ENCODE results near the gene WNT3A.
"Not testable (repeated sequence)": the region's sequence is repeated elsewhere in the genome, so short reads cannot be mapped to it uniquely, and the experiment has no call there.

Gene WNT3A, protein sequence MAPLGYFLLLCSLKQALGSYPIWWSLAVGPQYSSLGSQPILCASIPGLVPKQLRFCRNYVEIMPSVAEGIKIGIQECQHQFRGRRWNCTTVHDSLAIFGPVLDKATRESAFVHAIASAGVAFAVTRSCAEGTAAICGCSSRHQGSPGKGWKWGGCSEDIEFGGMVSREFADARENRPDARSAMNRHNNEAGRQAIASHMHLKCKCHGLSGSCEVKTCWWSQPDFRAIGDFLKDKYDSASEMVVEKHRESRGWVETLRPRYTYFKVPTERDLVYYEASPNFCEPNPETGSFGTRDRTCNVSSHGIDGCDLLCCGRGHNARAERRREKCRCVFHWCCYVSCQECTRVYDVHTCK

DNA sequence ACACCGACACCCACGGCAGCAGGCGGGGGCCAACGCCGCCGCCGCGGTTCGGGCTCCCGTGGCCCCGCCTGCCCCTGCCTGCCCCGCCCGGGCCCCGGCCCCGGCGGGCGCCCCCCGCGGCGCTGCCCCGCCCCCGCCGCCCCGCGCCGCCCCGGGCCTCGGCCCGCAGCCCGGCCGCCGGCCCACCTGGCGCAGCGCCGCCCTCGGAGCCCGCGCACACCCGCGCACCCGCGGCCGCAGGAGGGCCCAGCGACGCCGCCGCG, at the start of gene WNT3A:
Gene WNT3A (plus strand): TSS at position 213 of the 263 bp plus-strand sequence. CDS start 131 bp downstream, outside the sequence.
- DNase-seq, result no peak

DNA sequence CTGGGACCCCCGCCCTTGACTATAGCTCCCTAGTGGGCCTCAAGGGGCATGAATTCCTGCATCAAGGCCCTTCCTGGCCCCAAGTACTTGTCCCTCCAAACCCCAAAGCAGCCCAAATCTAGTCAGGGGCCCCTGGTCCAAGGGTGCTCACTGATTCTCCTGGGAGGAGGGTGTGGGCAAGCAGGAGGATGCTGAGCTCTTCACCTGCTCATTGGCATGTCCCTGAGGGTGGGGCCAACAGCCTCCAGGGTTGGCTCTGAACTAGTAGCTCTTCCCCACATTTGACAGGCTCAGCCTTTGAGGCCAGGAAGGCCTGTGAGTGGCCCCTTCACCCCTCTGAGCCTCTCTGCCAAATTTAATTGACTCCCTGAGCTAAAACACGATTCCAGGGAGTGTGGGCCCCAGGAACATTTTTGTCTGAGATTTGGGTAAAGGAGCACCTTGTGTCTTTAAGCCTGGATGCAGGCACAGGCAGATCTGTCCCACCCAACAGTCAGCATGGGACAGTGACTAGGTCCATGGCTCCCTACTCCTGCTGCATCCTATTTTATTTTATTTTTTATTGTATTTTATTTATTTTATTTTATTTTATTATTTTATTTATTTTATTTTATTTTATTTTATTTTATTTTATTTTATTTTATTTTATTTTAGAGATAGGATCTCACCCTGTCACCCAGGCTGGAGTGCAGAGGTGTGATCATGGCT, 48.0 kb upstream of the WNT3A start:
- DNase-seq, result no peak

GRCh38 chr1:227959325-227959860, 47.4 kb upstream of the WNT3A start:
- DNase-seq, result no peak

GRCh38 chr1:227961651-227962466, 44.9 kb upstream of the WNT3A start:
- no peak for DNase-seq

GRCh38 chr1:227966733-227967132, 40.1 kb upstream of the WNT3A start:
- peak; percentile 28 for DNase-seq

DNA sequence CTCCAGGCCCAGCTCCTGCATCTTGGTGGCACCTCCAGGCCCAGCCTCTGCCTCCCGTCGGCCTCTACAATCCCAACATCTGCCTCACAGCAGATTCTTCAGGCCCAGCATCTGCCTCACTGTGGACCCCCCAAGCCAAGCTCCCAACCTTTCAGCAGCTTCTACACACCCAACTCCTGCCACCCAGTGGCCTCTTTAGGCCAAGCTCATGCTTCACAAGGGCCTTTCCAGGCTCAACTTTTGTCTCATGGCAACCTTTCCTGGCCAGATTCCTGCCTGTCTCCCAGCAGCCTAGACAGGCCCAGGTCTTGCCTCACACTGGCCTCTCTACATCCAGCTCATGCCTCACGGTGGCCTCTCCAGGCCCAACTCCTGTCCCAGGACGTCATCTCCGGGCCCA, 39.0 kb upstream of the WNT3A start:
- not testable (repeated sequence) for DNase-seq

GRCh38 chr1:227970076-227970995, 36.5 kb upstream of the WNT3A start:
- not testable (repeated sequence) for DNase-seq

- not testable (repeated sequence) for DNase-seq
Measured at GRCh38 chr1:227971216-227971615, 35.6 kb upstream of the WNT3A start.

GRCh38 chr1:227971643-227972282, 35.0 kb upstream of the WNT3A start:
- DNase-seq, result not testable (repeated sequence)

GRCh38 chr1:227972283-227972679, 34.5 kb upstream of the WNT3A start:
- DNase-seq, result not testable (repeated sequence)

DNA sequence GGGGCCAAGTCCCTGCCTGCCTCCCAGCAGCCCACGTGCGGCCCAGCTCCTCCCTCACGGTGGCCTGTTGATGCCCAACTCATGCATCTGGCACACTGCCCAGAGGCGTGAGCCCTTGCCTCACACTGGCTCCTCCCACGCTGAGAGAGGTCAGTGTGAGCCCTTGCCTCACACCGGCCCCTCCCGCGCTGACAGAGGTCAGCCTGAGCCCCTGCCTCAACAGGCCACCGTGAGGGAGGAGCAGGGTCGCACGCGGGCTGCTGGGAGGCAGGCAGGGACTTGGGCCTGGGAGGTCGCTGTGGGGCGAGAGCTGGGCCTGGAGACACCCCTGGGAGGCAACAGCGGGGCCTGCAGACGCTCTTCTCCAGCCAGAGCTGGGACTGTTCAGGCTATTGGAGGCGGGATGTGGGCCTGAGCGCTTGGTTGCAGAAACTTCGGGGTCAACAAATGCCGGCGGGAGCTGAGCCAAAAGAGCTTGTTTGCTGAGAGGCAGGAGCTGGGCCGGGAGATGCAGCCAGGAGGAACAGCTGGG, 33.9 kb upstream of the WNT3A start:
- DNase-seq, result not testable (repeated sequence)

DNA sequence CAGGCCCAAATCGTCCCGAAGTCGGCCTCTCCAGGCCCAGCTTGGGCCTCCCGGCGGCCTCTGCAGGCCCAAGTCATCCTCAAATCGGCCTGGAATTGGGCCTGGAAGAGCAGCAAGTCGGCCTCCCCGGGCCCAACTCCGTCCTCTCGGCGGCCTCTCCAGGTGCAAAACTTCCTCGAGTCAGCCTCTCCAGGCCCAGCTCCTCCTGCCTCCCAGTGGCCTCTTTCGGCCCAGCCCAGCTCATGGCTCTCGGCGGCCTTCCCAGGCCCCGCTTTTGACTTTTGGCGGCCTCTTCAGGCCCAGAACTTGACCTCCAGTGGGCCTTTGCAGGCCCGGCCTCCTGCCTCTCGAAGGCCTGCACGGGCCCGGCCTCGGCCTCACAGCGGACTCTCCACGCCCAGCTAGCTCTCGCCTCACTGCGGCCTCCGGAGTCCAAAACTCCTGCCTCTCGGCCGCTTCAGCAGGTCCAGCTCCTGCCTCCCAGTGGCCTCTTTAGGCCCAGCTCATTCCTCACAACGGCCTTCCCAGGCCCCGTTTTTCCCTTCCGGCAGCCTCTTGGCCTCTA, 33.0 kb upstream of the WNT3A start:
- not testable (repeated sequence) for DNase-seq

DNA sequence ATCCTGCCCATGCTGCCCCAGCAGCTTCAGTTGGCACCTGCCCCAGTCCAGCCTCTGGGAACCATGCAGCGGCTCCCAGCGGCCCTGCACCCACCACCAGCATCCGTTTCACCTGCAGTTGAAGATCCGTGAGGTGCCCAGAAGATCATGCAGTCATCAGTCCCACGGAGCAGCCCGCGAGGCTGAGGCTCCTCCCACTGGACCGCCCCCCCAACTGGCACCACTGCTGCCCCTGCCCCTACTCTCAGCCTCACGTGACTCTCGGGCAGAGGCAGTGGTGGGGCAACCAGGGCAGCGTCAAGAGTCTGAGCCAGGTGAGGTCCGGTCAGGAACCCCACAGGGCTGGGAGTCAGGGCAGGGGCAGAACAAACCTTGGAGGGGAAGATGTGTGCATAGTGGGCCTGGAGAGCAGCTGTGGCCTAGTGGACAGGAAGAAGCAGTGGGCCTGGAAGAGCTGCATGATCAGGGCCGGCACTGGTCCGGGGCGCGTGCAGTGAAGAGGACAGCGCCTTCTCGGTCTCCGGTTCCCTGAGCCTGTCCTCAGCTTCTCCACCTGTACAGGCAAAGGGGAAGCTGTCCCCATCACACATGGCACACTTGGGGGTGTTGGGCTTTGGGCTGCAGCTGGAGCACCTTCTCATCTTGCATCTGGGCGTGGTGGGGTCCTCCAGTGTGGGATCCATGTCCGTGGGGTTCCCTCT, 31.1 kb upstream of the WNT3A start:
- DNase-seq, result not testable (repeated sequence)

DNA sequence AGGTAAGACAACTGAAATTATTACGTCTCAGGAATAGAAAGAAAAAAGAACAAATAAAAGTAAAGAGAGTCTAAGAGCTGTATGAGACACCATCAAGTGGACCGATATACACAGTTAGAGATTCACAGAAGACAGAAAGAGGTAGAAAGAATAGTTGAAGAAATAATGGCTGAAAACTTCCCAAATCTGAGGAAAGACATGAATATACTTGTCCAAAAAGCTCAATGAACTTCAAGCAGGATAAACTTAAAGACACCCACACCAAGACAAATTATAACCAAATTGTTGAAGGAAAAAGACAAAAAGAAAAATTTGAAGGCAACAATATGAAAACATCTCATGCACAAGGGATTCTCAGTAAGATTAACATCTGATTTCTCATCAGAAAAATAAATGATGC, 19.6 kb upstream of the WNT3A start:
- DNase-seq, result no peak

DNA sequence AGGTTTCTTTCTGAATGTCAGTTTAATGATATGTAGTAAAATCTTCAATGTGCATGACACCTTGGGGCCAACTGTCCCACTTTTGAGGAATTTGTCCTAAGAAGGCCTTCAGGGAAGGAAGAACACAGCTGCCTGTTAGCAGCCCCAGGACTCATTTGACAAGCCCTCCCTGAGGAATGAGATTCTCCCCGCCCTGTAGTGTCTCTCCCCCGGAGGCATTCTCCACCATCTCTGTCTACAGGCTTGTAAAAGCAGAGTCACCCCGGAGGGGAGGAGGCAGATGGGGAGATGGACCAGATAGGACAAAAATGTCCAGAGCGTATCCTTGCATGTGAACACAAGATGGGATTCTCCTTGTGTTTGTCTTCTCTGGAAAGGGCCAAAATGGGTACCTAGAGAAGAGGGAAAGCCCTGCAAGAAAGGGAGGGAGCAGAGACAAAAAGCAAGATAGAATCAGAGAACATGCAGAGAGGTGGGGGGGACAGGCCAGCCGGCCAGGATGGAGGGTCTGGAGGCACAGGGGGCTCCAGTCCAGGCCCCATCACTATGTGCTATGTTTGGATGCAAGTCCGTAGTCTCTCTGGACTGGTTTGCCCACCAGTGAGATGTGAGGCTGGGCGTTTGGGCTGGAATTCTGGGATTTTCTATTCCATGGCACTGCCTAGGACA, 12.0 kb upstream of the WNT3A start:
- no peak for DNase-seq

- DNase-seq, result no peak
Measured at GRCh38 chr1:227996187-227996950, 10.4 kb upstream of the WNT3A start.

DNA sequence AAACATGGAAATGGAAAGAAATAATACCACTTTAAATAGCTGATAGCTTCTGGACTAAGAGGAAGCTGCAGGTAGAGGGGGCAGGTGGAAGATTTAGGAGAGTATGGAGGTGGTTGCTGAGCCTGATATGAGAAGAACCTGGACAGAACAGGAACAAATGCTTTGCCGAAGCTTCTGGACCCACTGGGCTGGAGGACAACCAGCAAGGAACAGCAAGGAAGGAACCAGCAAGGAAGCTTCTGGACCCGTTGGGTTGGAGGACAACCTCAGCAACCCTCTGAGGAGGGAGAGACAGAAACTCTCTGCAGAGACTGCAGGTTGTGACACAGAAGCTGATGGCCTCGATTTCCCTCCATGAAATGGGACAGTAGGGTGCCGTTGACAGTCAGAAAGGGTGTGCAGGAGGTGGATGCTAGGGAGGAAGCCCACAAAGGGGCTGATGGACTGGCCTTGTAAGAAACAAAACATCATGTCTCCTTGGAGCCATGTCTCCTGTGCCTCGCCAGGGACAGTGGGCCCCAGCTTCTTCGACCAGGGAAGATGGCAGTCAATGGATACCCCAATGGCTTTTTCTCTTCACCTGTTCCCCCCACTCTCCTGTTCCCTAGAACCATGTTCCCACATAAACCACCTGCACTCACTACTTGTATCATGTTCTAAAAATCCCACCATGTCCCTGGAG, 8.3 kb upstream of the WNT3A start:
- DNase-seq, result no peak

Measured in fibroblast of upper back skin (primary cell).